DOHH2 (cell line): Measurements from ENCODE around the gene CBLN3.
A peak's percentile ranks its signal among the peaks of the same experiment; 100 is the strongest.

ENCODE experiments used
- H3F3A ChIP-seq: fragments of 200-600 bp; sonication (generic), shearing (Covaris generic); 2 replicates; pipeline ENCODE4 v1.6.0; 2016; ENCODE audit warnings: antibody characterized with exemption, mild to moderate bottlenecking; ENCODE audit not compliant: control insufficient read depth, insufficient read depth
- H3K27ac ChIP-seq: fragments of 200-600 bp; sonication (generic); 2 replicates; pipeline ENCODE4 v1.5.1; 2014; ENCODE audit warnings: low read depth, mild to moderate bottlenecking, low read length, moderate library complexity
- H3K27me3 ChIP-seq: fragments of 200-600 bp; sonication (generic); 2 replicates; pipeline ENCODE4 v1.6.1; 2014; ENCODE audit warnings: mild to moderate bottlenecking, low read length, mixed read lengths; ENCODE audit not compliant: control insufficient read depth
- H3K36me3 ChIP-seq: fragments of 200-600 bp; sonication (generic); 2 replicates; pipeline ENCODE4 v1.6.1; 2014; ENCODE audit warnings: mild to moderate bottlenecking, low read length, moderate library complexity, mixed read lengths; ENCODE audit not compliant: control insufficient read depth
- H3K4me1 ChIP-seq: fragments of 200-600 bp; sonication (generic); 2 replicates; pipeline ENCODE4 v1.6.1; 2014; ENCODE audit warnings: mild to moderate bottlenecking, low read length, mixed read lengths; ENCODE audit not compliant: control insufficient read depth
- H3K4me2 ChIP-seq: fragments of 200-600 bp; sonication (generic); 2 replicates; pipeline ENCODE4 v1.6.0; 2014; ENCODE audit warnings: mild to moderate bottlenecking, low read length, moderate library complexity
- H3K4me3 ChIP-seq: fragments of 200-600 bp; sonication (generic); 2 replicates; pipeline ENCODE4 v1.5.1; 2014; ENCODE audit warnings: mild to moderate bottlenecking, low read length, mixed read lengths
- H3K79me2 ChIP-seq: fragments of 200-600 bp; sonication (generic); 2 replicates; pipeline ENCODE4 v1.6.1; 2014; ENCODE audit warnings: mild to moderate bottlenecking, low read length, mixed read lengths; ENCODE audit not compliant: control insufficient read depth
- H3K9me2 ChIP-seq: fragments of 200-600 bp; sonication (generic); replicated peaks from 2 replicates; pipeline ENCODE4 v1.6.1; 2014; ENCODE audit warnings: mild to moderate bottlenecking, low read length, mixed read lengths; ENCODE audit not compliant: control insufficient read depth
- H3K9me3 ChIP-seq: fragments of 200-600 bp; sonication (generic); 2 replicates; pipeline ENCODE4 v1.6.1; 2014; ENCODE audit warnings: antibody characterized with exemption, low read length, mixed read lengths; ENCODE audit not compliant: control insufficient read depth, insufficient read depth
- H4K20me1 ChIP-seq: fragments of 200-600 bp; sonication (generic); 2 replicates; pipeline ENCODE4 v1.6.0; 2014; ENCODE audit warnings: low read depth, mild to moderate bottlenecking, antibody characterized with exemption, low read length, moderate library complexity; ENCODE audit not compliant: control insufficient read depth, insufficient read depth
- CTCF ChIP-seq: fragments of 200-600 bp; sonication (generic); IDR thresholded peaks from one replicate; pipeline ENCODE4 v1.5.1; 2014; ENCODE audit warnings: antibody characterized with exemption, mild to moderate bottlenecking, low read depth, low read length; ENCODE audit not compliant: poor library complexity, severe bottlenecking
- EZH2phosphoT487 ChIP-seq: fragments of 200-600 bp; sonication (generic); IDR thresholded peaks from 2 replicates; pipeline ENCODE4 v1.6.1; 2017; ENCODE audit warnings: borderline replicate concordance, mild to moderate bottlenecking, antibody characterized with exemption, low read length, moderate library complexity, mixed read lengths

The CBLN3 gene

GRCh38 chr14:24434676-24435075 is 5.2 kb upstream of the CBLN3 start:
- peaks cover 29% of the 10 kb centered on the region for H3K79me2 ChIP-seq
- H3K9me2 ChIP-seq = no peaks in the 10 kb centered on the region
- H3K27me3 ChIP-seq = no peaks in the 10 kb centered on the region
- peaks cover 43% of the 10 kb centered on the region for H3K4me1 ChIP-seq
- H3K36me3 ChIP-seq = peaks cover 72% of the 10 kb centered on the region
- H3K27ac ChIP-seq = no peak overlapping the region
- H3K9me3 ChIP-seq = no peaks in the 10 kb centered on the region
- peaks cover 6% of the 10 kb centered on the region; the same call in 1 of the 2 replicates for H4K20me1 ChIP-seq
- peaks cover 3% of the 10 kb centered on the region; the same call in 1 of the 2 replicates for H3F3A ChIP-seq
- no peak overlapping the region for H3K4me2 ChIP-seq
- TF ChIP-seq EZH2phosphoT487 = no peak
- TF ChIP-seq CTCF = no peak
- H3K4me3 ChIP-seq = no peak overlapping the region

DNA sequence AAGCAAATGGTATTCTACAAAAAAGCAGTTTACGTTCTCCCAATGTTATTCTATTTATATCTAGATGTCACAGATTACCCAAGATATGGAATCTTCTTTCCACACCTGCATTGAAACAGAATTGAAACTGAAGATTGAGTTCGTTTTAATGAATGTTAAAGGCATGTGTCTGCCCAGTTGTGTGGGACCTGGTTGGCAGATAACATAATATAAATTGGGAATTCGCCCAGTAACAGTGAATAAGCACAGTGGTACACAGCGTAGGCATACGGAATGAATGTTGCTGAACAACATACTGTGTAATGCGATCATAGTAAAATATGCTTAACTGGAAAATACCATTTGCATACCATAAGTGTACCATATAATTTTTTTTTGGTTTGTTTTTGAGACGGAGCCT is 4.6 kb upstream of the CBLN3 start:
- H3K36me3 ChIP-seq = peaks cover 66% of the 10 kb centered on the region
- TF ChIP-seq EZH2phosphoT487 (no peak), CTCF (no peak)
- no peak overlapping the region for H3K27ac ChIP-seq

GRCh38 chr14:24432259-24433131 is 3.0 kb upstream of the CBLN3 start:
- peaks cover 44% of the 10 kb centered on the region for H3K4me1 ChIP-seq
- H4K20me1 ChIP-seq = peaks cover 6% of the 10 kb centered on the region; the same call in 1 of the 2 replicates

More for the DNA sequence above, 4.6 kb upstream of the CBLN3 start:
- Histone ChIP-seq H3K9me2 (no peaks in the 10 kb centered on the region), H3K4me1 (peaks cover 49% of the 10 kb centered on the region), H3K27me3 (no peaks in the 10 kb centered on the region), H3K4me3 (no peak overlapping the region), H4K20me1 (peaks cover 6% of the 10 kb centered on the region; the same call in 1 of the 2 replicates), H3K79me2 (peaks cover 29% of the 10 kb centered on the region), H3K9me3 (no peaks in the 10 kb centered on the region), H3K4me2 (no peak overlapping the region), H3F3A (peaks cover 3% of the 10 kb centered on the region; the same call in 1 of the 2 replicates)

More at GRCh38 chr14:24432259-24433131, 3.0 kb upstream of the CBLN3 start:
- TF ChIP-seq EZH2phosphoT487 = no peak
- TF ChIP-seq CTCF = no peak
- Histone ChIP-seq H3K4me2 (peak overlapping the region; percentile 94; the same call in 1 of the 2 replicates), H3K79me2 (peaks cover 29% of the 10 kb centered on the region), H3K27ac (no peak overlapping the region), H3K4me3 (no peak overlapping the region), H3F3A (no peaks in the 10 kb centered on the region; the same call in 1 of the 2 replicates), H3K9me3 (no peaks in the 10 kb centered on the region), H3K9me2 (no peaks in the 10 kb centered on the region), H3K36me3 (peaks cover 50% of the 10 kb centered on the region), H3K27me3 (no peaks in the 10 kb centered on the region)
